ENCODE results near the gene XRCC3.

Gene XRCC3

GRCh38 chr14:103725001-103725682, 9.9 kb upstream of the XRCC3 start:
- DNase-seq: no peak

GRCh38 chr14:103724116-103724515, 8.9 kb upstream of the XRCC3 start:
- no peak for DNase-seq

GRCh38 chr14:103723748-103724081, 8.5 kb upstream of the XRCC3 start:
- DNase-seq: no peak

GRCh38 chr14:103721334-103722120, 6.3 kb upstream of the XRCC3 start:
- DNase-seq: no peak

- DNase-seq: no peak
Observed at GRCh38 chr14:103719751-103720150, 4.5 kb upstream of the XRCC3 start.

- DNase-seq: no peak
Observed at GRCh38 chr14:103718572-103718971, 3.3 kb upstream of the XRCC3 start.

GRCh38 chr14:103716899-103717411, 1.7 kb upstream of the XRCC3 start:
- no peak for DNase-seq

GRCh38 chr14:103716091-103716801, 995 bp upstream of the XRCC3 start:
- DNase-seq: peak; percentile 18 to 25

GRCh38 chr14:103714063-103714724, 1.1 kb downstream of the XRCC3 start:
- no peak for DNase-seq

GRCh38 chr14:103713304-103714062, 1.8 kb downstream of the XRCC3 start:
- DNase-seq: no peak

- DNase-seq: no peak
Observed at GRCh38 chr14:103712633-103713247, 2.5 kb downstream of the XRCC3 start.

GRCh38 chr14:103711516-103712431, 3.5 kb downstream of the XRCC3 start:
- DNase-seq: no peak

GRCh38 chr14:103710771-103711377, 4.4 kb downstream of the XRCC3 start:
- no peak for DNase-seq

GRCh38 chr14:103709814-103710213, 5.4 kb downstream of the XRCC3 start:
- DNase-seq: no peak

GRCh38 chr14:103708750-103709187, 6.5 kb downstream of the XRCC3 start:
- DNase-seq: no peak

- DNase-seq: no peak
Observed at GRCh38 chr14:103707329-103708263, 7.7 kb downstream of the XRCC3 start.

- DNase-seq: no peak
Observed at GRCh38 chr14:103706551-103707328, 8.5 kb downstream of the XRCC3 start.
